Inferior parietal cortex (tissue), 1 donor: ENCODE measurements around the gene CFAP410.
"Not testable (repeated sequence)": the region's sequence is repeated elsewhere in the genome, so short reads cannot be mapped to it uniquely, and the experiment has no call there.

Source experiments
- DNase-seq: peaks from one replicate; pipeline ENCODE4 v3.0.0-alpha.2; 2016; ENCODE audit errors: extremely low spot score

CFAP410 gene

DNA sequence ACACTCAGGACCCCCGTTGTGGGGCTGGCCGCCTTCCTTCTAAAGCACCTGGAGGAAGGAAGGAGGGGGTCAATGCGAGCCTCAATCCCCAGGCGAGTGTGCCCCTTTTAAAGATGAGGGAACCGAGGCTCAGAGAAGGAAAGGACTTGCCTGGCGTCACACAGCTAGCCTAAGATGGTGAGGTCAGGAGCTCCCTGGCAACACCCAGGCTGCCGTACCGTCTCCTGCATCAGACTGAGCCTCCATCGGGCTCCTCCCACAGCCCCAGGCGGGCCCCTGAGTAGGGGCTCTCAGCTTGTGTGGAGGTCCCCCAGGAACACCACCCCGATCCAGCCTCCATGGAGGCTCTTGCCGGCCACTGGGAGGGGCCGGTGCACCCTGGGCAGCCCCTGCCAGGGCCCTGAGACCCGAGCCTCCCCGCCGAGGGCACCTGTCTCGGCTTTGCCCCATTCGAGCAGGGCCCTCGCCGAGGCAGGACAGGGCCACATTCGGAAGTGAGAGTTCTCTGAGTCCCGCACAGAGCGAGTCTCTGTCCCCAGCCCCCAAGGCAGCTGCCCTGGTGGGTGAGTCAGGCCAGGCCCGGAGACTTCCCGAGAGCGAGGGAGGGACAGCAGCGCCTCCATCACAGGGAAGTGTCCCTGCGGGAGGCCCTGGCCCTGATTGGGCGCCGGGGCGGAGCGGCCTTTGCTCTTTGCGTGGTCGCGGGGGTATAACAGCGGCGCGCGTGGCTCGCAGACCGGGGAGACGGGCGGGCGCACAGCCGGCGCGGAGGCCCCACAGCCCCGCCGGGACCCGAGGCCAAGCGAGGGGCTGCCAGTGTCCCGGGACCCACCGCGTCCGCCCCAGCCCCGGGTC lies 53.8 kb downstream of the CFAP410 start, which contains the start of gene AIRE:
AIRE (plus strand) TSS at position 739 of the 855 bp plus-strand sequence. CDS start 131 bp downstream, outside the sequence.
- DNase-seq, result no peak

DNA sequence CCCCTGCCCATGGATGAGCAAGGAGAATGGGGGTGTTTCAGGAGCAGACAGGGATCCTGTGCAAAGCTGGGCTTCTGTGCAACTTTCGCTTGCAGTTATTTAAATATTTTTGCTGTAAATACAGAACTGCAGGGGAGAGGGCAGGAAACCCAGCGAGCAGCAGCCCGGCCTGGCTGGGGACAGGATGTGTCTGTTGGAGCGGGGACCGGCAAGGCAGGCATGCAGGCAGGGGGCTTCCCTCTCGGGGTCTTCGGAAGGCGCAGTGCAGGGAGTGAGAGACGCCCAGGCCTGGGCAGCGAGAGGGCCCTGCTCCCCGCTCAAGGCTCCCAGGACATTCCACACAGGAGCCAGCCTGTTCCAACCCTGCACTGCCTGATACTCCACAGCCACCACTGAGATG lies 55.2 kb downstream of the CFAP410 start:
- DNase-seq, result no peak

DNA sequence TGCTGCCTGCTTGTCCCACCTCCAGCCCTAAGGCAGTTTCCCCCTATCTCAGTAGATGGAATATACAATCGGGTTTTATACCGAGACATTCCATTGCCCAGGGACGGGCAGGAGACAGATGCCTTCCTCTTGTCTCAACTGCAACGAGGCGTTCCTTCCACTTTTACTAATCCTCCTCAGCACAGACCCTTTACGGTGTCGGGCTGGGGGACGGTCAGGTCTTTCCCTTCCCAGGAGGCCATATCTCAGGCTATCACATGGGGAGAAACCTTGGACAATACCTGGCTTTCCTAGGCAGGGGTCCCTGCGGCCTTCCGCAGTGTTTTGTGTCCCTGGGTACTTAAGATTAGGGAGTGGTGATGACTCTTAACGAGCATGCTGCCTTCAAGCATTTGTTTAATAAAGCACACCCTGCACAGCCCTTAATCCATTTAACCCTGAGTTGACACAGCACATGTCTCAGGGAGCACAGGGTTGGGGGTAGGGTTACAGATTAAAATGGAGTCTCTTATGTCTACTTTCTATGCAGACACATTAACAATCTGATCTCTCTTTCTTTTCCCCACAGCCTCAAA lies 55.9 kb downstream of the CFAP410 start:
- not testable (repeated sequence) for DNase-seq

DNA sequence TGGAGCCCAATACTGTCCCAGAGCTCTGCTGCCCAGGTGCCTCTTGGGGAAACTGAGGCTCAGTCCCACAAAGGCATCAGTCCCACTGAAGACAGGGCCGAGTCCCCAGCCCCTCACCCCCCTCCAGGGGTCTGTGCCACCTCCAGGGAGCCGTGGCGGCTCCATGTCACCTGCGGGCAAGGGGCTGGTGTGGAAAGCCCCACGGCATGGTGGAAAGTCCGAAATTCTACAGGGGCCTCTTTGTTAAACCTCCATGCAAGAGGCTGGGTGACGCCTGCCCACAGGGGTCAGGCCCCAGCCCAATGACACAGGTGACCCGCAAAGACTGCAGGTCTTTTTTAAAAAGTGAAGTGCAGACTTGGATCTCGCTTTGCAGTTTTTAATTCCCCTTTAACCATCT lies 56.8 kb downstream of the CFAP410 start:
- DNase-seq, result no peak

DNA sequence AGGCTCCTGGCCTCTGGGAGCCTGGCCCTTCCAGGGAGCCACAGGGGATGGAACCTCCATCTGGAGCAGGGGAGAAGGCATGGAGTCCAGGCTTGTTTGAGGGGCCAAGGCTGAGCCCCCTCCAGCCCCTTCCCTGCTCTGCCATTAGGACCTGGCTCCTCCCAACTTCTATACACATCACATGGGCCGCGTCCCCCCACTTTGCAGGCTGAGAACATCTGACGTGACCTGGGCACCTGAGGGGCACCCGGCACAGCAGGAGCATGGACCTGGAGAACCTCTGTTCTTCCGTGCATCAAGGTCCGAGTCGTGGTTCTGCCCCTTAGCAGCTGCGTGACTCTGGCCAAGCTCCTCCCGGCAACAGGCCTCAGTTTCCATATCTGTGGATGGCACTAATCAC lies 57.4 kb downstream of the CFAP410 start:
- no peak for DNase-seq

DNA sequence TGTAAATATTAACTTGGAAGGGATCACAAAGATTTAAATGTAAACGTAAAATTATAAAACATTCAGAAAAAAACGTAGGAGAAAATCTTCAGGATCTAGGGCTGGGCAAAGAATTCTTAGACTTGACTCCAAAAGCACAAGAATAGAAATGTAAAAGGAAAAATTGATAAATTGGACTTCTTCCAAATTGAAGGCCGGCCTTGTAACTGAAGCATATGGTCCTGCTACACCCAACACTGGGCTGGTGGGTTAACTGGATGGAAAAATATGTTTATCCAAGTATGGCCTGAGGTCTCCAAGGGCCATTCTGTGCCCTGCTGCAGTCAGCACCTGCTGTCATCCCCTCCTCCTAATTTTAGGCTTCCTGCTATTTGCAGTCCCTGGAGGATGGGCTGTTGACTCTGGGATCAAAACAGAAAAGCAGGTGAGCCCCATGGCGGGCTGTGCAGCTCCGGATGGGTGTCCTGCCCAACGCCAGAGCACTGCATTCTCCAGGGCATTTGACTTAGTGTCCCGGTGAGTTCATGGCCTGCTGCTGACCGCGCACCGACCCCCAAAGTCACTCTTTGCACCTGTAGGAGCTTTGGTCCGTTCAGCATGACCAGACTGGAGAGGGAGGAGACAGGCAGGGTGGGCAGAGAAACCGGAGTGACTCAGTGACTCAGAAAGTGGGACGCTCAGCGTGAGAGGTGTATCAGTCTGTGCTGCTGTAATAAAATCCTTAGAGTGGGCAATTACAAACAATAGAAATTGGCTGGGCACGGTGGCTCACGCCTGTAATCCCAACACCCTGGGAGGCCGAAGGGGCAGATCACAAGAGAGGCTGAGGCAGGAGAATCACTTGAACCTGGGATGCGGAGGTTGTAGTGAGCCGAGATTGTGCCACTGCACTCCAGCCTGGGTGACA lies 59.6 kb downstream of the CFAP410 start:
- DNase-seq, result no peak
